Neural progenitor cell (in vitro differentiated cells): ENCODE measurements around the gene TSPAN12.
"Not testable (repeated sequence)": the region's sequence is repeated elsewhere in the genome, so short reads cannot be mapped to it uniquely, and the experiment has no call there.

Experiments used
- EZH2 ChIP-seq: fragments of 200-600 bp; sonication (generic); IDR thresholded peaks from 2 replicates; pipeline ENCODE4 v1.6.1; 2017; ENCODE audit warnings: antibody characterized with exemption, mild to moderate bottlenecking, moderate library complexity
- EZH2phosphoT487 ChIP-seq: fragments of 200-600 bp; sonication (generic); IDR thresholded peaks from 2 replicates; pipeline ENCODE4 v1.6.1; 2017; ENCODE audit warnings: antibody characterized with exemption
- TF ChIP-seq, protein P1 (sequence below): fragments of 200-600 bp; sonication (generic); IDR thresholded peaks from 2 replicates; pipeline ENCODE4 v1.5.1; 2017; ENCODE audit warnings: antibody characterized with exemption, mild to moderate bottlenecking

DNA sequence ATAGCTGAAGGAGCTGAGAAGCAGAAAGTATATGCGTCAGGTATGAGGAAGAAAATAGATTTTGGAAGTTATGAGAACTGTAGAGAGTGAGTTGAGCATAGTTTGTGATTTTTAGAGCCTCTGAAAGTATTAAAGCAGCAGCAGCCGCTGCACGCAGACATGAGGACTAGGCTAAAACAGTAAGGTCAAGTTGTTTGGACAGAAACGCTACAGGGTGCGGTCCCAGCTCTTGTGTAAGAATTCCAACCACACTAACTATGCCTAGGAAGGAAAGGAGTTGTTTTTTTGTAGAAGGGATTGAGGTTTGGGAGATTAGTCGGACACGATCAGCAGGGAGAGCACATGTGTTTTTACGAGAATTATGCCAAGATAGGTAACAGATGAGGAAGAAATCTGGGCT, 78.9 kb downstream of the TSPAN12 start:
- TF ChIP-seq EZH2, EZH2phosphoT487: not testable (repeated sequence)
- TF ChIP-seq, protein P1, sequence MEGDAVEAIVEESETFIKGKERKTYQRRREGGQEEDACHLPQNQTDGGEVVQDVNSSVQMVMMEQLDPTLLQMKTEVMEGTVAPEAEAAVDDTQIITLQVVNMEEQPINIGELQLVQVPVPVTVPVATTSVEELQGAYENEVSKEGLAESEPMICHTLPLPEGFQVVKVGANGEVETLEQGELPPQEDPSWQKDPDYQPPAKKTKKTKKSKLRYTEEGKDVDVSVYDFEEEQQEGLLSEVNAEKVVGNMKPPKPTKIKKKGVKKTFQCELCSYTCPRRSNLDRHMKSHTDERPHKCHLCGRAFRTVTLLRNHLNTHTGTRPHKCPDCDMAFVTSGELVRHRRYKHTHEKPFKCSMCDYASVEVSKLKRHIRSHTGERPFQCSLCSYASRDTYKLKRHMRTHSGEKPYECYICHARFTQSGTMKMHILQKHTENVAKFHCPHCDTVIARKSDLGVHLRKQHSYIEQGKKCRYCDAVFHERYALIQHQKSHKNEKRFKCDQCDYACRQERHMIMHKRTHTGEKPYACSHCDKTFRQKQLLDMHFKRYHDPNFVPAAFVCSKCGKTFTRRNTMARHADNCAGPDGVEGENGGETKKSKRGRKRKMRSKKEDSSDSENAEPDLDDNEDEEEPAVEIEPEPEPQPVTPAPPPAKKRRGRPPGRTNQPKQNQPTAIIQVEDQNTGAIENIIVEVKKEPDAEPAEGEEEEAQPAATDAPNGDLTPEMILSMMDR = not testable (repeated sequence)
